Hepatic stellate cell (primary cell): Measurements from ENCODE around the gene STMN1.

ENCODE experiments used
- DNase-seq: peaks from one replicate; pipeline ENCODE4 v3.0.0; 2011; ENCODE audit warnings: low spot score

The STMN1 gene

DNA sequence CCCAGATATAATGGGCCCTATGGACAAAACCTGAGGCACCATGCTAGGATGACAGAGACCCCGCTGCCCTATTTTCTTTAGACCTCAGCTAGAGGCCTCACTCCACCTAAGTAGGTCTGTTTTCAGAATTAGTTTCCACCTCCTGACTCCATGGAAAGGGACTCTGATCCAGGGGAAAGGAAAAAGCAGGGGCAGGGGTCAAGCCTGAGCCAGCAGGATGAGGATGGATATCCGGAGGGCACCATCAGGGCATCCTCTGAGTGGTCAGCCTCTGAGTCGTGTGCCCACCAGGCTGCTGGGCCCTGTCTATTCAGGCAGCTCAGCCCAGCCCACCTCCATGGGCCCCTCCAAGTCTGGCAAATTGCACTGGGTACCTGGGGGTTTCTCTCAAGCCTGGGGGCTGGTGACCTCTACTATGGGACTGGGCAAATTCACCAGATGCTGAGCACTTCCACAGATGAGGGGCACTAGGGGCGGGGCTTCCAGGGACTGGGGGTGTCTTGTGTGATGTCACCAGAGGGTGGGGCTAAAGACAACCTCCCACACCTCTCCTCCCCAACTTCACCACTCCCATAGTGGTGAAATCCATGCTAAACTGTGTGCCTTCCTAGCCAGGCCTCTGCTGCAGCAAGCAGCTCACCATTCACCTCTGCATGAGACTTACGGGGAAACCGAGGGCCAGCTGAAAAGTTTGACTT is 36.2 kb downstream of the STMN1 start:
- no peak for DNase-seq

DNA sequence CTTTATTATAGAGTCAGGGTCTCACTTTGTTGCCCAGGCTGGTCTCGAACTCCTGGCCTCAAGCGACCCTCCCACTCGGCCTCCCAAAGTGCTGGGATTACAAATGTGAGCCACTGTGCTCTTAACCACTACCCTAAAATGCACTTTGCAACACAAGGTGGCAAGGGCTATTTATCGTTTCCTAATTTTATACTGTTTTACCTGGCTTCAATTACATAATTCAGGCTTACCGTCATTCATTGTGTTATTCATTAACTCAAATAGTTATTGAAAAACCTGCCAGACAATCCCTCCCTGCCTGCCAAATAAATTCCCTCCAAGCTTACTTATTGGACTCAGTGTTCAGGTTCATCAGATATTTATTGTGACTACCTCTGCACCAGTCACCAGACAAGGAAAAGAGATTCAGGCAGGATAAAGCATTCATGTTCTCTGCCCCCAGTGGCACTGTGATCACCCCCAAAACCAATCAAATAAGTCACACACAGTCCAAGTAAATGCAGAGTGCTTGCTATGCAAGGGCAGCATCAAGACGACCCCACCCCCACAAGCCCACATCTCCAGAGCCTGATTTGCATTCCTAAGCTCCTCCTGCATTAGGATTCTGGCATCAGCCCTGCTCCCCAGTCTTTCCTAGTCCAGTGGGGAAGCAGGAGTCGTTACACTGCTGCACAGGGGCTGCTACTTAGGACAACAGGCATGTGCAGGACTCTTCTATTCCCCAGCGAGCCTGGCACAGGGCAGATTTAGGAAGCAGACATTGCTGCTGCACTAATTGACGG is 38.8 kb downstream of the STMN1 start:
- DNase-seq: no peak

DNA sequence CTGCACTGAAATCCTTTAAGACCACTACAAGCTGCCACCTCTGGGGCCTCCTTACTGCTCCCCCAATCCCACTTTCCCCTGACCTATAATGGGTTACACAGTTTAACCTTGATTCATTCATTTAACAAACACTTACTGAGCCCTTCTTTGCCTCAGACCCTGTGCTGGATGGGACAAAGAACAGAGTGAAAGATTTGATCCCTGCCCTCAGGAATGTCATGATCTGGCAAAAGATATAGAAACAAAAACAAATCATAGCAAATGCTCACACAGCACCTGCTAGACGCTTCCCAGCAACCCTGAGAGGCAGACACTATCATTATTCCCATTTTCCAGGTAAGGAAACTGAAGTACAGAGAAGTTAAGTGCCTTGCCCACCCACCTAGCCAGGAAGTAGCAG is 39.9 kb downstream of the STMN1 start:
- DNase-seq: no peak

DNA sequence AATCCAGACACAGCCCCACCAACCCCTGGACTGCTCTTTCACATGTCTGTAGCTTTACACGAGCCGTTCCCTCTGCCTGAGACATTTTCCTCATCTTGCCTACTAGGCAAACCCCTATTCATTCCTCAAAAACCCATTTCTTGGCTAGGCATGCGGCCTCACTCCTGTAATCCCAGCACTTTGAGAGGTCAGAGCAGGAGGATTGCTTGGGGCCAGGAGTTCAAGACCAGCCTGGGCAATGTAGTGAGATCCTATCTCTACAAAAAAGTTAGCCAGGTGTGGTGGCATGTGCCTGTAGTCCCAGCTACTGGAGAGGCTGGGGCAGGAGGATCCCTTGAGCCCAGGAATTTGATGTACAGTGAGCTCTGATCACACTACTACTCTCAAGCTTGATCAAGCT is 41.8 kb downstream of the STMN1 start:
- no peak for DNase-seq

DNA sequence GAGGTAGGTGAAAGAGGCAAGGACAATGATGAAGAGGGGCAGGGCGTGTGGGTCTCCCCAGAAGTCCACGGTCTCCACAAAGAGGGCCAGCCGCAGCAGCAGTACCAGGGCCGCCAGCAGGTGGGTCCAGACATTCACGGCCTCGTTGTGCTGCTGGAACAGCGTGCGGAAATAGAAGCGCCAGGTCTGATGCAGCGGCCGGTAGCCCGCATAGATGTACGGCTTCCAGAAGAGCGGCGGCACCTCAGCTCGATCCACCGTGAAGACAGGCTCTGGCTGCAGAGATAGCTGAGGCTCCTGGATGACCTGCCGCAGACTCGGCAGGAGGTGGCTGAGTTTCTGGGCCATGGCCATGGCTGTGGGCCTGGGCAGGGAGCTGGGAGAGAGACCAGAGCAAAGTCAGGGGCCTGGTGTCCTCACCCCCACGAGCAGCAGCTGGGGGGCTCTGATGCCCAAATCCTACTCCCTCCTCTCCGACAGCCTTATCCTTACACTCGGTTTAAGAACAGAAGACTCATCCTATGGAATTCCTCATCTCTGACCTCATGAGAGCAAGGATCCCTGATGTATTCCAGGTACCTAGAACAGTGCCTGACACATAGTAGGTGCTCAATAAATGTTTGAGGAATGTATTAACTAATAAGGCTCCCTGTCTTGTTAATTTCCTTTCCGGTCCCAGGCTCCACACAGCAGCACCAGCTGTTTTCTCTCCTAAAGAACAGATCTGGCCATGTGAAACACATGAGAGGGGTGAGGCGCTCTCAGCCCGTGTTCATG is 42.5 kb downstream of the STMN1 start:
- DNase-seq: no peak

DNA sequence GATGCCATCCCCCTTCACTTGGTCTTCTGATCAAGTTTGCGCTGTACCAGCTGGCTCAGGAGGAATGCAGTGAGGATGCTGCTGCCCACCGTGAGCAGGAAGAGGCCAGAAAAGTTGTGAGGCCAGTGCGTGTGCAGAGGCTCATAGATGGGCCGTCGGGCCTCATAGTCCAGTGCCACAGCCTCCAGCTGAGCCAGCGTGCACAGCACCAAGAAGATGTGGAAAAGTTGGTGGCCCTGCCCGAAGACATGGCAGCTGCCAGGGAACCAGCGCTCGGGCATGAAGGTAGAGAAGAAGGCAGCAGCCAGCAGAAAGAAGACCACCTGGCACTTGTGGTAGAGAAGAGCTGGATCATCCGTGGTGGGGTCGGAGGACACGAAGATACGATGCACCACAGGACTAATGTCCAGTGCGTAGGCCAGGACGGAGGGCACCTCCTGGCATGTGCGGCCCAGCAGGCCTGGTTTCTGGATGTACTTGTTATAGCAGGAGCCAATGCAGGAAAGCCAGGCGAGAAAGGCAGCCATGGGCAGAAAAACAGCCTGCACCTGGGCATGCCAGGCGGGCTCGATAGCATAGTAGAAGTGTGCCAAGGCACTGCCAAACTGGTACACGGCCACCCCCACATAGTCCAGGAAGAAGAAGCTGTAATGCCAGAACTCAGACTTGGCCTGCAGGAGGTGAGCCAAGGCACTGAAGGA is 43.3 kb downstream of the STMN1 start:
- no peak for DNase-seq

DNA sequence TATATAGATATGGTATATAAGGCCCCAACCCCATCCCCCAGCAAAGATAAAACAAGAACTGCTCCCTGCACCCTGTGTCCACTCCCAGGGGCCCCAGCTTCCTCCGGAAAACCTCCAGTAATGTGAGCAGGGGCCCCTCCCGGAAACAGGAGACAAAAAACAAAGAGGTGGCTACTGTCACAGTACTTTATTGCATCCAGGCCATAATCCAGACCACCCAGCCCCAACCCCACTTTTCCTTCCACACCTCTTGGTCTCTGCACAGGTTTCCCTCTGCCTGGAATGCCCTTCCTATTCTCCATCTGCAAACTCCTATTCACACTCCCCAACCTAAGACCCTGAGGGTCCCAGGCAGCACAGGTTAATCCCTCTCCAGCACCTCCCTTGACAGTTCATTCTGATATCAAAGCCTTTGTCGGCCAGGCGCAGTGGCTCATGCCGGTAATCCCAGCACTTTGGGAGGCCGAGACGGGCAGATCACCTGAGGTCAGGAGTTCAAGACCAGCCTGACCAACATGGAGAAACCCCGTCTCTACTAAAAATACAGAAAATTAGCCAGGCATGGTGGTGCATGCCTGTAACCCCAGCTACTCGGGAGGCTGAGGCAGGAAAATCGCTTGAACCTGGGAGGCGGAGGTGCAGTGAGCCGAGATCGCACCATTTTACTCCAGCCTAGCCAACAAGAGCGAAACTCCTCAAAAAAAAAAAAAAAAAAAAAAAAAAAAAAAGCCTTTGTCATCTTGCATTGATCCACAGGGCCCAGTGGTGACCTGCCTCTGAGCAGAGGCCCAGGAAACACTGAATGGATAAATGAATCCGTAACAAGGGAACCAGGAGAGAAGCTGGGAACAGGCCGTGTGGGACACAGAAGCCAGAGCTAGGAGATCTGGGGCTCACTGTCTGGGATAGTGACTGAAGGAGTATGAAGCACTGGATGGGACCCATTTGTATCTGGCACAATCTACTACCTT is 44.6 kb downstream of the STMN1 start:
- no peak for DNase-seq

DNA sequence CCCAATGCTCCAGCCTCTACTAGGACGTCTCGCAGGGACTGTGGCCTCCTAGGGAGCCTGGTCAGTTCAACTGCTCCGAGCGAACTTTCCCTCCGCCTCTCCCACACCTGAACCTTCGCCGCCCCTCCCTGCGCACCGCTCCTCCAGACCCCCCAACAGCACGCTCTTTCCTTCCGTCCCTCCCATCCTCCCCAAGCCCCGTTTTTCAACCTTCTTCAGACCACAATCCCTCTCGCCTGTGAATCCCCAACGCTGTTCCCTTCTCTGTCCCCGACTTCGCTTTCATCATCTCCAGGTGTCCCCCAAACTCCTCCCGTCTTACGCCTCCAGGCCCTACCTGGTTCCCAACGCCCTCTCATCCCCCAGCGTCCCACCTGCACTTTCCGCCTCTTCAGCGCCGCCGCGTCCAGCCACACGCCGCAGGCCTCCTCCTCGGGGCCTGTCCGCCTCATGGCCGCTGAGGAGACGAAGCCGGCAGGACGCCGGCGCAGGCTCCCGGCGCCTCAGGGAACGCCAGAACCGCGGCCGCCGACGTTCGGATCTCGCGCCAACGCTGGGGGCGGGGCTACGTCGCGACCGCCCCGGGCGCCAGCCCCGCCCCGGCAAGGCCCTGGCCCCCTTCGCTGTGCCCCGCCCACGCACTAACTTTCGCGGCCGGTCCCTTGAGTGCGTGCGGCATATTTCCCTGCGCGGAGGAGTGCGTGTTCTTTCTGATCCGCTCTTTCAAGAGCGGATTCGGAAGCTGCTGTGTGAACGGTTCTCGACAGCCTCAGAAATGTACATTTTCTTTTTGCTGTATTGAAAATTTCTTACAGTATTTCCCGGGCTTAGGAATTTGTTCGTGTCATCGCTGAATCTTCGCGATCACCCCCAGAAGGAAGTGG is 47.1 kb downstream of the STMN1 start, which contains the start of gene AUNIP:
Gene AUNIP, minus strand, starts transcription at position 552 of the 884 bp plus-strand sequence. Its CDS starts 100 bp downstream, at position 452.
- DNase-seq: peak; percentile 94

DNA sequence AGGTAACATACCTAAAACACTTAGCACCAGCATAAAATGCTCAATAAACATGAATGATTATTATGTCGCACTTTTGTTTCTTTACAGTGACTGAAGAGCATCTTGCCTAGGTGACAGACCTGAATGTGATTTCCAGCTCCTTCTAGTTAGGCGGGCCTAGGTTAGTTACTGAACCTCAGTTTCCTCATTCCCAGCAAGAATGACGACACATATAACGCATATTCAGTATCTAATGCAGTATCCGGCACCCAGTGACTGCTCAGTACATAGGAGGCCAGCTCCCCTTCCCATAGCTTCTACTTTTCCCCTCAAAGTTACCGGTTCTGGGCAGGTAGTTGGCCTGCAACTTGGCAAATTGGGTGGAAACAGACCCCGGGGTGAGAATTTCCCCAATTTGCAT is 47.7 kb downstream of the STMN1 start:
- no peak for DNase-seq

DNA sequence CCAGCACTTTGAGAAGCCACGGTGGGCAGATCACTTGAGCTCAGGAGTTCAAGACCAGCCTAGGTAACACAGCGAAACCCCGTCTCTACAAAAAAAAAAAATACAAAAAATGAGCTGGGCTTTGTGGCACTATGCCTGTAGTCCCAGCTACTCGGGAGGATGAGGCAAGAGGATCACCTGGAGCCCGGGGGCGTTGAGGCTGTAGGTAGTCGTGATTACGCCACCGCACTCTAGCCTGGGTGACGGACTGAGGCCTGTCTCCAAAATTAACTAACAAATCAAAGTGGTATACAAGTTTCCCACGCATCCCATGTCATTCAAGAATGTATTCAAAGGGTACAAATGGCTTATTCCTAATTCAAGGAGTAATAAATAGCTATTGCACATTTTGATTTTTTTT is 49.4 kb downstream of the STMN1 start:
- no peak for DNase-seq

DNA sequence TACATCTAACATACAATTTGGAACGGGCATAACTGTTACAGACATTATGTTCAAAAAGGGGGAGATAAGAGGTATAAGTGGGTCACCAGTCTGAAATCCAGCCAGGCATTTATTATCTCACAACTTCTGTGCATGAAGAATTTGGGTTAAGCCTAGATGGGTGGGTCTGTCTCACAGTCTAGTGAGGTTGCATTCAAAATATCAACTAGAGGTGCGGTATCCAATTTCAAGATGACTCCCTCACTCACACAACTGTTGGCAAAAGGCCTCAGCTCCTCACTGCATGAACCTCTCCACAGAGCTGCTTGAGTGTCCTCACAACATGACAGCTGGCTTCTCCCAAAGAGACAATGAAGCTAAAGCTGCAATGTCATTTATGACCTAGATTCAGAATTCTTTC is 51.7 kb downstream of the STMN1 start:
- DNase-seq: no peak
